ENCODE measurements around the gene PRMT9.

PRMT9 gene

GRCh38 chr4:147625733-147626132 is 58.2 kb downstream of the PRMT9 start:
- Mint-ChIP-seq H3K27ac (no peak overlapping the region), H3K36me3 (ENCODE audit: low read depth) (peaks cover 54% of the 10 kb centered on the region), H3K4me3 (no peak overlapping the region), H3K4me1 (peaks cover 13% of the 10 kb centered on the region), H3K9me3 (no peaks in the 10 kb centered on the region), H3K27me3 (ENCODE audit: low read depth, poor library complexity) (no peaks in the 10 kb centered on the region)
- DNase-seq, result no peak
- TF ChIP-seq CTCF (IDR thresholded peaks at IDR 0.05), result no peak

- TF ChIP-seq CTCF (IDR thresholded peaks at IDR 0.05), result no peak
- H3K27me3 Mint-ChIP-seq (ENCODE audit: low read depth, poor library complexity), result peaks cover 4% of the 10 kb centered on the region
- peaks cover 43% of the 10 kb centered on the region for H3K36me3 Mint-ChIP-seq (ENCODE audit: low read depth)
- no peak for DNase-seq
- H3K4me1 Mint-ChIP-seq, result peaks cover 38% of the 10 kb centered on the region
- peak overlapping the region; percentile 65 for H3K4me3 Mint-ChIP-seq
- H3K27ac Mint-ChIP-seq, result peak overlapping the region; percentile 3
- no peaks in the 10 kb centered on the region for H3K9me3 Mint-ChIP-seq
Observed at GRCh38 chr4:147620315-147620714, 63.6 kb downstream of the PRMT9 start.

- peak overlapping the region; percentile 96 for H3K27ac Mint-ChIP-seq
- peaks cover 16% of the 10 kb centered on the region for H3K27me3 Mint-ChIP-seq (ENCODE audit: low read depth, poor library complexity)
- H3K4me3 Mint-ChIP-seq, result peak overlapping the region; percentile 99
- no peaks in the 10 kb centered on the region for H3K9me3 Mint-ChIP-seq
- H3K36me3 Mint-ChIP-seq (ENCODE audit: low read depth), result peaks cover 22% of the 10 kb centered on the region
- peaks cover 38% of the 10 kb centered on the region for H3K4me1 Mint-ChIP-seq
- DNase-seq, result no peak
- TF ChIP-seq CTCF (IDR thresholded peaks at IDR 0.05), result no peak
Observed at GRCh38 chr4:147617841-147618691, 65.9 kb downstream of the PRMT9 start.

- Mint-ChIP-seq H3K27me3 (ENCODE audit: low read depth, poor library complexity) (peaks cover 16% of the 10 kb centered on the region), H3K4me1 (peaks cover 38% of the 10 kb centered on the region), H3K27ac (peak within 1 kb of the TSS; percentile 96), H3K4me3 (peak within 1 kb of the TSS; percentile 99), H3K36me3 (ENCODE audit: low read depth) (peaks cover 17% of the 10 kb centered on the region), H3K9me3 (no peaks in the 10 kb centered on the region)
- DNase-seq, result peak; percentile 99
- no peak for TF ChIP-seq CTCF (IDR thresholded peaks at IDR 0.05)
Observed at GRCh38 chr4:147617173-147617840, 66.7 kb downstream of the PRMT9 start, which contains the start of gene TMEM184C. Gene TMEM184C, plus strand, starts transcription at chr4:147617397. Its CDS starts 560 bp downstream, at chr4:147617957.

GRCh38 chr4:147616849-147617172 is 67.2 kb downstream of the PRMT9 start:
- Mint-ChIP-seq H3K27ac (no peak overlapping the region), H3K4me1 (peaks cover 35% of the 10 kb centered on the region), H3K9me3 (no peaks in the 10 kb centered on the region), H3K4me3 (peak overlapping the region; percentile 99), H3K36me3 (ENCODE audit: low read depth) (peaks cover 17% of the 10 kb centered on the region), H3K27me3 (ENCODE audit: low read depth, poor library complexity) (peaks cover 16% of the 10 kb centered on the region)
- no peak for DNase-seq
- TF ChIP-seq CTCF (IDR thresholded peaks at IDR 0.05), result no peak
